Sigmoid colon (tissue), 3 donors: ENCODE results near the gene SYT10.

Experiments
- CTCF ChIP-seq, 4 experiments: fragments of 450-650 bp in 3 of 4; fragments of 200-600 bp in 1 of 4; IDR thresholded peaks; one replicate each; pipeline ENCODE4 v1.5.1; 2016 to 2019; ENCODE audit warnings: antibody characterized with exemption in 4 of 4, mild to moderate bottlenecking in 3 of 4, moderate library complexity in 2 of 4
- POLR2A ChIP-seq, 2 donors: fragments of 450-650 bp; IDR thresholded peaks; one replicate each; pipeline ENCODE4 v1.6.1; 2016; ENCODE audit warnings: antibody characterized with exemption in 2 of 2, mild to moderate bottlenecking in 2 of 2, moderate library complexity in 2 of 2

- no peak for TF ChIP-seq CTCF (IDR thresholded peaks at IDR 0.05)
- no peak for TF ChIP-seq POLR2A (IDR thresholded peaks at IDR 0.05)
Measured at GRCh38 chr12:33484161-33484560, 44.5 kb upstream of the SYT10 start.
